Astrocyte (in vitro differentiated cells and primary cell): ENCODE data around the gene DNAH1. TPM values are rescaled to one million over a fixed set of nuclear protein-coding genes. Genes with fewer than 3 reads are reported as not detected.
"Not testable (repeated sequence)": the region's sequence is repeated elsewhere in the genome, so short reads cannot be mapped to it uniquely, and the experiment has no call there.

Experiments used
- DNase-seq: peaks from one replicate; pipeline ENCODE4 v3.0.0-alpha.2; 2010; ENCODE audit warnings: low read depth
- FAIRE-seq: peaks from 2 replicates; lab custom pipeline; 2011; peaks lifted over from hg19 to GRCh38; lab: Jason Lieb, UNC
- H2AFZ ChIP-seq: 2 replicates; pipeline ENCODE4 v1.6.0; 2012; ENCODE audit warnings: low read depth, low read length, inconsistent platforms
- H3K27ac ChIP-seq: 2 replicates; pipeline ENCODE4 v1.5.1; 2011; ENCODE audit warnings: low read depth, low read length, inconsistent platforms
- H3K27me3 ChIP-seq: 2 replicates; pipeline ENCODE4 v1.6.0; 2011; ENCODE audit warnings: low read length, inconsistent platforms; ENCODE audit not compliant: insufficient read depth
- H3K36me3 ChIP-seq: 2 replicates; pipeline ENCODE4 v1.5.1; 2011; ENCODE audit warnings: low read length, inconsistent platforms; ENCODE audit not compliant: insufficient read depth
- H3K4me1 ChIP-seq: 2 replicates; pipeline ENCODE4 v1.5.1; 2011; ENCODE audit warnings: low read length, inconsistent platforms; ENCODE audit not compliant: insufficient read depth
- H3K4me2 ChIP-seq: 2 replicates; pipeline ENCODE4 v1.6.0; 2012; ENCODE audit warnings: low read length, inconsistent platforms
- H3K4me3 ChIP-seq: 2 replicates; pipeline ENCODE4 v1.5.1; 2011; ENCODE audit warnings: low read depth, mild to moderate bottlenecking, low read length, inconsistent platforms; ENCODE audit not compliant: insufficient read depth
- H3K79me2 ChIP-seq: 2 replicates; pipeline ENCODE4 v1.6.0; 2012; ENCODE audit warnings: mild to moderate bottlenecking, low read length, inconsistent platforms; ENCODE audit not compliant: insufficient read depth
- H3K9ac ChIP-seq: 2 replicates; pipeline ENCODE4 v1.6.0; 2012; ENCODE audit warnings: mild to moderate bottlenecking, low read length, inconsistent platforms
- H3K9me3 ChIP-seq: 2 replicates; pipeline ENCODE4 v1.5.1; 2012; ENCODE audit warnings: low read depth, mild to moderate bottlenecking, low read length, inconsistent platforms; ENCODE audit not compliant: insufficient read depth
- H4K20me1 ChIP-seq: 2 replicates; pipeline ENCODE4 v1.6.0; 2012; ENCODE audit warnings: low read length, inconsistent platforms; ENCODE audit not compliant: insufficient read depth
- H3K27ac Mint-ChIP-seq: one replicate; pipeline ENCODE4 v1.8.0; 2021; ENCODE audit warnings: mild to moderate bottlenecking, mixed read lengths; ENCODE audit not compliant: unreplicated experiment
- H3K27me3 Mint-ChIP-seq: one replicate; pipeline ENCODE4 v1.8.0; 2021; ENCODE audit warnings: low read depth, mixed read lengths; ENCODE audit not compliant: unreplicated experiment
- H3K36me3 Mint-ChIP-seq: one replicate; pipeline ENCODE4 v1.8.0; 2021; ENCODE audit warnings: low read depth, mixed read lengths; ENCODE audit not compliant: unreplicated experiment
- H3K4me1 Mint-ChIP-seq: one replicate; pipeline ENCODE4 v1.8.0; 2021; ENCODE audit warnings: low read depth, mixed read lengths; ENCODE audit not compliant: unreplicated experiment
- H3K4me3 Mint-ChIP-seq: one replicate; pipeline ENCODE4 v1.8.0; 2021; ENCODE audit warnings: mild to moderate bottlenecking, moderate library complexity, mixed read lengths; ENCODE audit not compliant: unreplicated experiment
- H3K9me3 Mint-ChIP-seq: one replicate; pipeline ENCODE4 v1.8.0; 2021; ENCODE audit warnings: mild to moderate bottlenecking, mixed read lengths; ENCODE audit not compliant: unreplicated experiment
- EZH2 ChIP-seq: IDR thresholded peaks from 2 replicates; pipeline ENCODE4 v1.6.1; 2012; ENCODE audit warnings: mild to moderate bottlenecking, low read length, inconsistent platforms; ENCODE audit not compliant: insufficient read depth
- total RNA-seq: library from RNA; stranded (reverse); gene quantifications from 2 replicates; pipeline ENCODE4 v1.2.1, GENCODE V29; 2021
- TF ChIP-seq, protein P1 (sequence below): IDR thresholded peaks from 2 replicates; pipeline ENCODE4 v1.5.1; 2011; ENCODE audit warnings: low read depth, mild to moderate bottlenecking, inconsistent platforms, low read length, moderate library complexity; ENCODE audit not compliant: insufficient read depth

DNAH1 gene
- total RNA-seq, 1 donor from 2014 or later, result 2.3 TPM

- no peaks in the 10 kb centered on the region for H3K36me3 ChIP-seq
- no peaks in the 10 kb centered on the region for H3K9me3 ChIP-seq
- H3K4me1 ChIP-seq, result peaks cover 25% of the 10 kb centered on the region
- H3K36me3 Mint-ChIP-seq, result no peaks in the 10 kb centered on the region
- H3K27me3 Mint-ChIP-seq, result no peaks in the 10 kb centered on the region
- no peak for TF ChIP-seq EZH2
- TF ChIP-seq, protein P1, sequence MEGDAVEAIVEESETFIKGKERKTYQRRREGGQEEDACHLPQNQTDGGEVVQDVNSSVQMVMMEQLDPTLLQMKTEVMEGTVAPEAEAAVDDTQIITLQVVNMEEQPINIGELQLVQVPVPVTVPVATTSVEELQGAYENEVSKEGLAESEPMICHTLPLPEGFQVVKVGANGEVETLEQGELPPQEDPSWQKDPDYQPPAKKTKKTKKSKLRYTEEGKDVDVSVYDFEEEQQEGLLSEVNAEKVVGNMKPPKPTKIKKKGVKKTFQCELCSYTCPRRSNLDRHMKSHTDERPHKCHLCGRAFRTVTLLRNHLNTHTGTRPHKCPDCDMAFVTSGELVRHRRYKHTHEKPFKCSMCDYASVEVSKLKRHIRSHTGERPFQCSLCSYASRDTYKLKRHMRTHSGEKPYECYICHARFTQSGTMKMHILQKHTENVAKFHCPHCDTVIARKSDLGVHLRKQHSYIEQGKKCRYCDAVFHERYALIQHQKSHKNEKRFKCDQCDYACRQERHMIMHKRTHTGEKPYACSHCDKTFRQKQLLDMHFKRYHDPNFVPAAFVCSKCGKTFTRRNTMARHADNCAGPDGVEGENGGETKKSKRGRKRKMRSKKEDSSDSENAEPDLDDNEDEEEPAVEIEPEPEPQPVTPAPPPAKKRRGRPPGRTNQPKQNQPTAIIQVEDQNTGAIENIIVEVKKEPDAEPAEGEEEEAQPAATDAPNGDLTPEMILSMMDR, result no peak
- H3K9me3 Mint-ChIP-seq, result no peaks in the 10 kb centered on the region
- H2AFZ ChIP-seq, result no peak overlapping the region
- no peaks in the 10 kb centered on the region for H3K27me3 ChIP-seq
- no peak overlapping the region for H3K27ac Mint-ChIP-seq
- no peak overlapping the region for H3K9ac ChIP-seq
- DNase-seq, result no peak
- H3K4me2 ChIP-seq, result no peak overlapping the region
- H4K20me1 ChIP-seq, result no peaks in the 10 kb centered on the region
- no peak overlapping the region for H3K4me3 Mint-ChIP-seq
- no peak overlapping the region for H3K27ac ChIP-seq
- H3K4me3 ChIP-seq, result no peak overlapping the region
- peaks cover 27% of the 10 kb centered on the region for H3K4me1 Mint-ChIP-seq
- no peak for FAIRE-seq
- H3K79me2 ChIP-seq, result peaks cover 9% of the 10 kb centered on the region
These were observed 32.8 kb upstream of the DNAH1 start for GRCh38 chr3:52283306-52283705.

DNA sequence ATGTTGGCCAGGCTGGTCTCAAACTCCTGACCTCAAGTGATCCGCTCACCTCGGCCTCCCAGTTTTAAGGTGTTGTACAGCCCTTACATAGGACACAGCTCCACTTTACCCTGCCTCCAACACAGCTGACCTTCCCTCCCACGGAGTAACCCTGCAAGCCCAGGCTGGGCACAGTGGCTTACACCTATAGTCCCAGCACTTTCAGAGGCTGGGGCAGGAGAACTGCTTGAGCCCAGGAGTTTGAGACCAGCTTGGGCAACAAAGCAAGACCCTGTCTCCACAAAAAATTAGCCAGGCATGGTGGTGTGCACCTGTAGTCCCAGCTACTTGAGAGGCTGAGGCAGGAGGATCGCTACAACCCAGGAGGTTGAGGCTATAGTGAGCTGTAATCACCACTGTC is 32.1 kb upstream of the DNAH1 start:
- H4K20me1 ChIP-seq, H3K4me3 Mint-ChIP-seq, H3K4me3 ChIP-seq, DNase-seq, FAIRE-seq, H3K27me3 ChIP-seq, H3K27me3 Mint-ChIP-seq, H3K36me3 ChIP-seq, H3K27ac ChIP-seq, H3K36me3 Mint-ChIP-seq, H2AFZ ChIP-seq, H3K9me3 ChIP-seq, H3K9me3 Mint-ChIP-seq, H3K4me2 ChIP-seq, H3K9ac ChIP-seq: not testable (repeated sequence)
- peaks cover 27% of the 10 kb centered on the region for H3K4me1 ChIP-seq
- peak overlapping the region; percentile 12 for H3K27ac Mint-ChIP-seq
- peaks cover 15% of the 10 kb centered on the region for H3K79me2 ChIP-seq
- peaks cover 27% of the 10 kb centered on the region for H3K4me1 Mint-ChIP-seq

DNA sequence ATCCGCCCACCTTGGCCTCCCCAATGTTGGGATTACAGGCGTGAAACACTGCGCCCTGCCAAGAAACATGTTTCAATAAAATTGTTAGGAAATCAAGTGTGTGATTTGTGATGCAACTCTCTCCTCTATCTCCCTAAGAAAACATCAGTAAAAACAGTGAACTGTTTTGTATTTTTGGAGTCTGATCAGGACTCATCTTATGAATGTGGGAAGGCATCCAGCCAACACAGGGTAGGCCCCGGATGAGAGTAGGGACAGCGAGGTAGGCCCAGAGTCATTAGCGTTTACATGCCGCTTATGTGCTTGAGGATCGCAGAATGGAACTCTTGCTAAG is 29.4 kb upstream of the DNAH1 start:
- Histone ChIP-seq H3K36me3 (no peaks in the 10 kb centered on the region), H3K9me3 (no peaks in the 10 kb centered on the region), H3K27ac (peak overlapping the region; percentile 100), H3K9ac (peak overlapping the region; percentile 98), H3K4me1 (peaks cover 17% of the 10 kb centered on the region), H3K27me3 (no peaks in the 10 kb centered on the region), H4K20me1 (no peaks in the 10 kb centered on the region), H2AFZ (peak overlapping the region; percentile 99), H3K79me2 (peaks cover 21% of the 10 kb centered on the region), H3K4me2 (peak overlapping the region; percentile 85), H3K4me3 (peak overlapping the region; percentile 89)
- FAIRE-seq (peak; percentile 23), DNase-seq (peak; percentile 25)
- peak overlapping the region; percentile 96 for H3K4me3 Mint-ChIP-seq
- peak overlapping the region; percentile 100 for H3K27ac Mint-ChIP-seq
- no peak for TF ChIP-seq EZH2
- TF ChIP-seq, protein P1, result no peak
- H3K36me3 Mint-ChIP-seq, result no peaks in the 10 kb centered on the region
- no peaks in the 10 kb centered on the region for H3K27me3 Mint-ChIP-seq
- peaks cover 18% of the 10 kb centered on the region for H3K4me1 Mint-ChIP-seq
- H3K9me3 Mint-ChIP-seq, result no peaks in the 10 kb centered on the region
